Smooth muscle cell (in vitro differentiated cells): Measurements from ENCODE around the gene BBX. TPM values are rescaled to one million over a fixed set of nuclear protein-coding genes. Genes with fewer than 3 reads are reported as not detected.
A peak's percentile ranks its signal among the peaks of the same experiment; 100 is the strongest.

Experiments
- DNase-seq: peaks from one replicate; lab custom pipeline; 2025; ENCODE audit not compliant: unreplicated experiment; lab: John Stamatoyannopoulos, UW
- H2AFZ ChIP-seq: fragments of 200-600 bp; sonication (generic); 2 replicates; pipeline ENCODE4 v1.6.0; 2016; ENCODE audit warnings: antibody characterized with exemption, low read depth, mild to moderate bottlenecking
- H3F3A ChIP-seq: fragments of 200-600 bp; sonication (generic); 2 replicates; pipeline ENCODE4 v1.6.0; 2017; ENCODE audit warnings: antibody characterized with exemption, low read depth
- H3K27ac ChIP-seq: fragments of 200-600 bp; sonication (generic); 2 replicates; pipeline ENCODE4 v1.5.1; 2016; ENCODE audit warnings: low read depth, mild to moderate bottlenecking
- H3K27me3 ChIP-seq: fragments of 200-600 bp; sonication (generic); 2 replicates; pipeline ENCODE4 v1.6.1; 2016; ENCODE audit warnings: low read depth, mild to moderate bottlenecking
- H3K36me3 ChIP-seq: fragments of 200-600 bp; sonication (generic); 2 replicates; pipeline ENCODE4 v1.5.1; 2016; ENCODE audit warnings: low read depth
- H3K4me1 ChIP-seq: fragments of 200-600 bp; sonication (generic); 2 replicates; pipeline ENCODE4 v1.5.1; 2016; ENCODE audit warnings: low read depth
- H3K4me2 ChIP-seq: fragments of 200-600 bp; sonication (generic); 2 replicates; pipeline ENCODE4 v1.6.0; 2016; ENCODE audit warnings: mild to moderate bottlenecking
- H3K4me3 ChIP-seq: fragments of 200-600 bp; sonication (generic); 2 replicates; pipeline ENCODE4 v1.5.1; 2016; ENCODE audit warnings: mild to moderate bottlenecking
- H3K79me2 ChIP-seq: fragments of 200-600 bp; sonication (generic); 2 replicates; pipeline ENCODE4 v1.6.0; 2016; ENCODE audit warnings: low read depth, mild to moderate bottlenecking
- H3K9ac ChIP-seq: fragments of 200-600 bp; sonication (generic); 2 replicates; pipeline ENCODE4 v1.6.0; 2016; ENCODE audit warnings: low read depth
- H3K9me3 ChIP-seq: fragments of 200-600 bp; sonication (generic); replicated peaks from 2 replicates; pipeline ENCODE4 v1.5.1; 2016; ENCODE audit warnings: low read depth
- H4K20me1 ChIP-seq: fragments of 200-600 bp; sonication (generic); 2 replicates; pipeline ENCODE4 v1.6.0; 2016; ENCODE audit warnings: low read depth
- CTCF ChIP-seq: fragments of 200-600 bp; sonication (generic); IDR thresholded peaks from 2 replicates; pipeline ENCODE4 v1.5.1; 2017; ENCODE audit warnings: borderline replicate concordance, mild to moderate bottlenecking, antibody characterized with exemption; ENCODE audit not compliant: insufficient read depth, poor library complexity, severe bottlenecking
- WGBS: methylation state at CpG from one replicate; pipeline ENCODE4 v1.1.7; 2016; ENCODE audit warnings: low lambda C conversion rate; 5-methylcytosine and 5-hydroxymethylcytosine counted together
- polyA plus RNA-seq: library from polyadenylated mRNA; unstranded; fragments of >200 nt; fragmentation: Nextera tagmentation; extraction: Ambion mirVana; gene quantifications from 2 replicates; pipeline ENCODE4 v1.2.1, GENCODE V29; 2016
- total RNA-seq: library from RNA; depleted of rRNA; stranded (reverse); fragments of >200 nt; gene quantifications from 2 replicates; pipeline ENCODE4 v1.2.3, GENCODE V29; 2014

The BBX gene
- 66.4 and 93.0 TPM in 2 replicates for total RNA-seq
- 58.9 and 73.9 TPM in 2 replicates for polyA plus RNA-seq

GRCh38 chr3:107522510-107523288, at the start of gene BBX:
Gene BBX (plus strand): TSS chr3:107522962. CDS start chr3:107710461, 187,499 bp downstream.
- 3% methylated on average over 22 of the region's 42 CpGs for WGBS
- H3K4me3 ChIP-seq, result peak within 1 kb of the TSS; percentile 85
- peaks cover 3% of the 10 kb centered on the region for H3K36me3 ChIP-seq
- peak within 1 kb of the TSS; percentile 36 for H3K9ac ChIP-seq
- peaks cover 25% of the 10 kb centered on the region for H3K79me2 ChIP-seq
- no peaks in the 10 kb centered on the region for H3K27me3 ChIP-seq
- H2AFZ ChIP-seq, result peak within 1 kb of the TSS; percentile 99
- DNase-seq, result peak; percentile 86
- H3K4me1 ChIP-seq, result peaks cover 6% of the 10 kb centered on the region
- peak within 1 kb of the TSS; percentile 100 for H3K4me2 ChIP-seq
- H3K27ac ChIP-seq, result peak within 1 kb of the TSS; percentile 40
- peaks cover 21% of the 10 kb centered on the region for H4K20me1 ChIP-seq
- no peak for TF ChIP-seq CTCF
- peaks cover 9% of the 10 kb centered on the region for H3F3A ChIP-seq
- H3K9me3 ChIP-seq, result no peaks in the 10 kb centered on the region

- no peaks in the 10 kb centered on the region for H3K9me3 ChIP-seq
- no peaks in the 10 kb centered on the region for H3K4me1 ChIP-seq
- no peak for TF ChIP-seq CTCF
- no peaks in the 10 kb centered on the region for H3K79me2 ChIP-seq
- H4K20me1 ChIP-seq, result no peaks in the 10 kb centered on the region
- H3K36me3 ChIP-seq, result no peaks in the 10 kb centered on the region
- no peak for DNase-seq
- H3K27ac ChIP-seq, result no peak overlapping the region
- no peak overlapping the region for H3K4me3 ChIP-seq
- H3F3A ChIP-seq, result no peaks in the 10 kb centered on the region
- no peaks in the 10 kb centered on the region for H3K27me3 ChIP-seq
- H3K9ac ChIP-seq, result no peak overlapping the region
- H3K4me2 ChIP-seq, result no peak overlapping the region
- no peak overlapping the region for H2AFZ ChIP-seq
These were observed 46.3 kb upstream of the BBX start for GRCh38 chr3:107476462-107476861.

GRCh38 chr3:107487490-107487889, 35.3 kb upstream of the BBX start:
- Histone ChIP-seq H3F3A (no peaks in the 10 kb centered on the region), H4K20me1 (no peaks in the 10 kb centered on the region), H3K27me3 (no peaks in the 10 kb centered on the region), H3K79me2 (no peaks in the 10 kb centered on the region), H3K9me3 (no peaks in the 10 kb centered on the region), H3K4me3 (no peak overlapping the region), H3K36me3 (no peaks in the 10 kb centered on the region), H3K4me1 (no peaks in the 10 kb centered on the region), H3K4me2 (no peak overlapping the region), H3K9ac (no peak overlapping the region), H2AFZ (no peak overlapping the region), H3K27ac (no peak overlapping the region)
- DNase-seq, result no peak
- TF ChIP-seq CTCF, result no peak
- 85% methylated on average over 2 of the region's 2 CpGs for WGBS

- Histone ChIP-seq H3K4me1 (no peaks in the 10 kb centered on the region), H3K9ac (no peak overlapping the region), H3K4me2 (no peak overlapping the region), H2AFZ (no peak overlapping the region), H3K27ac (no peak overlapping the region), H3F3A (no peaks in the 10 kb centered on the region), H3K9me3 (no peaks in the 10 kb centered on the region), H3K36me3 (no peaks in the 10 kb centered on the region), H3K4me3 (no peak overlapping the region), H3K79me2 (no peaks in the 10 kb centered on the region), H4K20me1 (no peaks in the 10 kb centered on the region), H3K27me3 (no peaks in the 10 kb centered on the region)
- no peak for TF ChIP-seq CTCF
- 91% methylated on average over 4 of the region's 4 CpGs for WGBS
- no peak for DNase-seq
These were observed 33.8 kb upstream of the BBX start for GRCh38 chr3:107488942-107489341.
